DOHH2 (cell line): ENCODE results near the gene MBD1.

Experiments used
- H3F3A ChIP-seq: fragments of 200-600 bp; sonication (generic), shearing (Covaris generic); 2 replicates; pipeline ENCODE4 v1.6.0; 2016; ENCODE audit warnings: antibody characterized with exemption, mild to moderate bottlenecking; ENCODE audit not compliant: control insufficient read depth, insufficient read depth
- H3K27ac ChIP-seq: fragments of 200-600 bp; sonication (generic); 2 replicates; pipeline ENCODE4 v1.5.1; 2014; ENCODE audit warnings: low read depth, mild to moderate bottlenecking, low read length, moderate library complexity
- H3K27me3 ChIP-seq: fragments of 200-600 bp; sonication (generic); 2 replicates; pipeline ENCODE4 v1.6.1; 2014; ENCODE audit warnings: mild to moderate bottlenecking, low read length, mixed read lengths; ENCODE audit not compliant: control insufficient read depth
- H3K36me3 ChIP-seq: fragments of 200-600 bp; sonication (generic); 2 replicates; pipeline ENCODE4 v1.6.1; 2014; ENCODE audit warnings: mild to moderate bottlenecking, low read length, moderate library complexity, mixed read lengths; ENCODE audit not compliant: control insufficient read depth
- H3K4me1 ChIP-seq: fragments of 200-600 bp; sonication (generic); 2 replicates; pipeline ENCODE4 v1.6.1; 2014; ENCODE audit warnings: mild to moderate bottlenecking, low read length, mixed read lengths; ENCODE audit not compliant: control insufficient read depth
- H3K4me2 ChIP-seq: fragments of 200-600 bp; sonication (generic); 2 replicates; pipeline ENCODE4 v1.6.0; 2014; ENCODE audit warnings: mild to moderate bottlenecking, low read length, moderate library complexity
- H3K4me3 ChIP-seq: fragments of 200-600 bp; sonication (generic); 2 replicates; pipeline ENCODE4 v1.5.1; 2014; ENCODE audit warnings: mild to moderate bottlenecking, low read length, mixed read lengths
- H3K79me2 ChIP-seq: fragments of 200-600 bp; sonication (generic); 2 replicates; pipeline ENCODE4 v1.6.1; 2014; ENCODE audit warnings: mild to moderate bottlenecking, low read length, mixed read lengths; ENCODE audit not compliant: control insufficient read depth
- H3K9me2 ChIP-seq: fragments of 200-600 bp; sonication (generic); replicated peaks from 2 replicates; pipeline ENCODE4 v1.6.1; 2014; ENCODE audit warnings: mild to moderate bottlenecking, low read length, mixed read lengths; ENCODE audit not compliant: control insufficient read depth
- H3K9me3 ChIP-seq: fragments of 200-600 bp; sonication (generic); 2 replicates; pipeline ENCODE4 v1.6.1; 2014; ENCODE audit warnings: antibody characterized with exemption, low read length, mixed read lengths; ENCODE audit not compliant: control insufficient read depth, insufficient read depth
- H4K20me1 ChIP-seq: fragments of 200-600 bp; sonication (generic); 2 replicates; pipeline ENCODE4 v1.6.0; 2014; ENCODE audit warnings: low read depth, mild to moderate bottlenecking, antibody characterized with exemption, low read length, moderate library complexity; ENCODE audit not compliant: control insufficient read depth, insufficient read depth
- CTCF ChIP-seq: fragments of 200-600 bp; sonication (generic); IDR thresholded peaks from one replicate; pipeline ENCODE4 v1.5.1; 2014; ENCODE audit warnings: antibody characterized with exemption, mild to moderate bottlenecking, low read depth, low read length; ENCODE audit not compliant: poor library complexity, severe bottlenecking
- EZH2phosphoT487 ChIP-seq: fragments of 200-600 bp; sonication (generic); IDR thresholded peaks from 2 replicates; pipeline ENCODE4 v1.6.1; 2017; ENCODE audit warnings: borderline replicate concordance, mild to moderate bottlenecking, antibody characterized with exemption, low read length, moderate library complexity, mixed read lengths

The MBD1 gene

DNA sequence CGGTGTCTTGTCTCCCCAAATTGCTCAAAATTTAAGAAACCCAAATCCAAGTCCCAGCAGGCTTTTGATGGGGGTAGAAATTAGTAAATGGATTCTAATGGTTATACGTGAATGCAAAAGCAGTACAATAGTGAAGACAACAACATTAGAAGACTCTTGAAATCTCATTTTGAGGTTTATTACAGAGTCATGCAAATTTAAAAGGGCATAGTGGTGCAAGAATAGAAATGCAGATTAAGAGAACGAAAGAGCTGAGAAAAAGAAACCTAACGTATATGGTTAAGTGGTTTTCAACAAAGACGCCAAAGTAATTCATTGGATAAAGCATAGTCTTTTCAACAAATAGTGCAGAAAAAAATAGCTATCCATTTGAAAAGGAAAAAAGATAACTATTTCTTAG is 39.4 kb upstream of the MBD1 start:
- H3K36me3 ChIP-seq = no peaks in the 10 kb centered on the region
- peaks cover 3% of the 10 kb centered on the region; the same call in 1 of the 2 replicates for H3F3A ChIP-seq
- H3K27me3 ChIP-seq = no peaks in the 10 kb centered on the region
- H3K4me3 ChIP-seq = peak overlapping the region; percentile 50
- H4K20me1 ChIP-seq = no peaks in the 10 kb centered on the region
- H3K9me3 ChIP-seq = no peaks in the 10 kb centered on the region
- peaks cover 43% of the 10 kb centered on the region for H3K4me1 ChIP-seq
- TF ChIP-seq CTCF (no peak), EZH2phosphoT487 (no peak)
- no peaks in the 10 kb centered on the region for H3K79me2 ChIP-seq
- H3K4me2 ChIP-seq = peak overlapping the region; percentile 69
- H3K27ac ChIP-seq = no peak overlapping the region
- H3K9me2 ChIP-seq = no peaks in the 10 kb centered on the region

GRCh38 chr18:50315100-50315871 is 34.0 kb upstream of the MBD1 start:
- peak overlapping the region; percentile 55 for H3K27ac ChIP-seq

DNA sequence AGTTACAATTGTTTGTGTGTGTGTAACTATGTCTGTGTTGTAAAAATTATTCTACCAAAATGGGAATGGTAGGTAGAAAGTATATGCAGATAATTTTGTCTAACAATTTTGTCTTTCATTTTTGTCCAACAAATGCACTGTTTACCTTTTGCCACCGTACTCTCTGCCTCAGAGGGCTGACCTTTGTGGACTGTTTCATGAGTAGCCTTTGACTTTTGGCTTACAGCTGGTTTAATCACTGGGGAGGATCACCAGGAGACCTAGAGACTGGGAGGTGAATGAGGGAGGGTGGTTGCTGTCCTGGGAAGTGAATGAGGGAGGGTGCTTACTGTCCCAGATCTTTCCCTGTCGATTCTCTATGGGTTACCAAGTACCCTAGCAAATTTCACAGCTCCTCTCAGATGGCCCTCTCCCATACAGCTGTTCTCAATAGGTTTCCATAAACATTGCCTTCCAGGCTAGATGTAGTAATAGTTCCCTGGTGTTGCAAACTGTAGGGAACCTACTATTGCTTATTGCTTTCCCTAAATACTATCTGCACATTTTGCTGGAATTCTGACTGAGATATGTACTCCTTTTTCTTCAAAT is 32.6 kb upstream of the MBD1 start:
- no peaks in the 10 kb centered on the region for H3K36me3 ChIP-seq
- H3K79me2 ChIP-seq = no peaks in the 10 kb centered on the region
- H3K27ac ChIP-seq = no peak overlapping the region
- no peaks in the 10 kb centered on the region for H3K9me3 ChIP-seq
- TF ChIP-seq CTCF (no peak), EZH2phosphoT487 (no peak)
- peaks cover 56% of the 10 kb centered on the region for H3K4me1 ChIP-seq
- H3K4me3 ChIP-seq = no peak overlapping the region
- H3K4me2 ChIP-seq = peak overlapping the region; percentile 68
- H3F3A ChIP-seq = peaks cover 14% of the 10 kb centered on the region
- no peaks in the 10 kb centered on the region for H3K27me3 ChIP-seq
- H3K9me2 ChIP-seq = no peaks in the 10 kb centered on the region
- no peaks in the 10 kb centered on the region for H4K20me1 ChIP-seq

More at GRCh38 chr18:50315100-50315871, 34.0 kb upstream of the MBD1 start:
- TF ChIP-seq EZH2phosphoT487 (no peak), CTCF (no peak)
- H3K27me3 ChIP-seq = no peaks in the 10 kb centered on the region
- peaks cover 63% of the 10 kb centered on the region for H3K4me1 ChIP-seq
- no peaks in the 10 kb centered on the region for H3K79me2 ChIP-seq
- H3K4me3 ChIP-seq = peak overlapping the region; percentile 50
- H4K20me1 ChIP-seq = no peaks in the 10 kb centered on the region
- H3K9me3 ChIP-seq = no peaks in the 10 kb centered on the region
- no peaks in the 10 kb centered on the region for H3K9me2 ChIP-seq
- H3K36me3 ChIP-seq = no peaks in the 10 kb centered on the region
- H3K4me2 ChIP-seq = peak overlapping the region; percentile 68
- peaks cover 14% of the 10 kb centered on the region for H3F3A ChIP-seq
